GM21447 (cell line): ENCODE data around the gene DNASE2B.

Experiments used
- ATAC-seq: cut with Tn5 transposase; IDR thresholded peaks from one replicate; pipeline ENCODE4 v1.9.1; 2021; ENCODE audit not compliant: unreplicated experiment

Gene DNASE2B

GRCh38 chr1:84450910-84451309, 52.6 kb downstream of the DNASE2B start:
- no peak for ATAC-seq

GRCh38 chr1:84452436-84452835, 54.2 kb downstream of the DNASE2B start:
- no peak for ATAC-seq

- no peak for ATAC-seq
These were observed 63.8 kb downstream of the DNASE2B start for GRCh38 chr1:84462118-84462517.
